Sigmoid colon (tissue), 3 donors: ENCODE results near the gene PRAMEF12.

Experiments used
- CTCF ChIP-seq, 4 experiments: fragments of 450-650 bp in 3 of 4; fragments of 200-600 bp in 1 of 4; IDR thresholded peaks; one replicate each; pipeline ENCODE4 v1.5.1; 2016 to 2019; ENCODE audit warnings: antibody characterized with exemption in 4 of 4, mild to moderate bottlenecking in 3 of 4, moderate library complexity in 2 of 4
- POLR2A ChIP-seq, 2 donors: fragments of 450-650 bp; IDR thresholded peaks; one replicate each; pipeline ENCODE4 v1.6.1; 2016; ENCODE audit warnings: antibody characterized with exemption in 2 of 2, mild to moderate bottlenecking in 2 of 2, moderate library complexity in 2 of 2

GRCh38 chr1:12772520-12772919, 1.0 kb upstream of the PRAMEF12 start:
- TF ChIP-seq CTCF (IDR thresholded peaks at IDR 0.05) = no peak
- TF ChIP-seq POLR2A (IDR thresholded peaks at IDR 0.05) = no peak
